Hematopoietic multipotent progenitor cell treated with erythropoietin and hydrocortisone succinate and interleukin-3 and kit ligand, for 8 days (in vitro differentiated cells): ENCODE results near the gene SLCO3A1.

Experiments used
- DNase-seq: peaks from one replicate; pipeline ENCODE4 v3.0.0-alpha.2; 2015

The SLCO3A1 gene

GRCh38 chr15:91973481-91973880, 120.0 kb downstream of the SLCO3A1 start:
- no peak for DNase-seq

GRCh38 chr15:91974321-91974720, 120.8 kb downstream of the SLCO3A1 start:
- DNase-seq, result no peak

- no peak for DNase-seq
Measured at GRCh38 chr15:91975241-91975978, 121.9 kb downstream of the SLCO3A1 start.

GRCh38 chr15:91976966-91977365, 123.5 kb downstream of the SLCO3A1 start:
- no peak for DNase-seq

- DNase-seq, result no peak
Measured at GRCh38 chr15:91980502-91981267, 127.2 kb downstream of the SLCO3A1 start.

GRCh38 chr15:91981821-91982800, 128.6 kb downstream of the SLCO3A1 start:
- DNase-seq, result no peak

- DNase-seq, result no peak
Measured at GRCh38 chr15:91983729-91984340, 130.3 kb downstream of the SLCO3A1 start.

- no peak for DNase-seq
Measured at GRCh38 chr15:91985297-91985696, 131.8 kb downstream of the SLCO3A1 start.

- no peak for DNase-seq
Measured at GRCh38 chr15:91988071-91988470, 134.6 kb downstream of the SLCO3A1 start.

GRCh38 chr15:91988655-91989054, 135.1 kb downstream of the SLCO3A1 start:
- no peak for DNase-seq

- DNase-seq, result no peak
Measured at GRCh38 chr15:91989821-91990220, 136.3 kb downstream of the SLCO3A1 start.

GRCh38 chr15:91992945-91993344, 139.4 kb downstream of the SLCO3A1 start:
- DNase-seq, result peak; percentile 25

- no peak for DNase-seq
Measured at GRCh38 chr15:91995146-91995545, 141.6 kb downstream of the SLCO3A1 start.

GRCh38 chr15:91997163-91997562, 143.7 kb downstream of the SLCO3A1 start:
- DNase-seq, result no peak

GRCh38 chr15:92000709-92001108, 147.2 kb downstream of the SLCO3A1 start:
- no peak for DNase-seq

- no peak for DNase-seq
Measured at GRCh38 chr15:92001307-92001706, 147.8 kb downstream of the SLCO3A1 start.

GRCh38 chr15:92002666-92003065, 149.2 kb downstream of the SLCO3A1 start:
- no peak for DNase-seq

- no peak for DNase-seq
Measured at GRCh38 chr15:92003515-92004067, 150.1 kb downstream of the SLCO3A1 start.

- no peak for DNase-seq
Measured at GRCh38 chr15:92005154-92005553, 151.6 kb downstream of the SLCO3A1 start.

GRCh38 chr15:92006186-92007028, 152.9 kb downstream of the SLCO3A1 start:
- no peak for DNase-seq

- DNase-seq, result no peak
Measured at GRCh38 chr15:92009162-92009561, 155.7 kb downstream of the SLCO3A1 start.
